Keratinocyte (primary cell): ENCODE measurements around the gene RTEL1.

ENCODE experiments used
- CTCF ChIP-seq, 3 experiments: IDR thresholded peaks in 1 of 3; conservative IDR thresholded peaks in 1 of 3; optimal IDR thresholded peaks in 1 of 3; 2 replicates in 2 of 3; 3 replicates in 1 of 3; pipeline versions ENCODE3 to v1.5.1; 2011; ENCODE audit warnings: low read length in 3 of 3, mild to moderate bottlenecking in 3 of 3, moderate library complexity in 2 of 3, control low read depth in 1 of 3, inconsistent platforms in 1 of 3; ENCODE audit not compliant: insufficient read depth in 2 of 3; ENCODE audit errors: extremely low read depth in 1 of 3
- EZH2 ChIP-seq: IDR thresholded peaks from one replicate; pipeline ENCODE4 v1.6.1; 2012; ENCODE audit warnings: inconsistent platforms, mild to moderate bottlenecking, low read length, moderate library complexity

DNA sequence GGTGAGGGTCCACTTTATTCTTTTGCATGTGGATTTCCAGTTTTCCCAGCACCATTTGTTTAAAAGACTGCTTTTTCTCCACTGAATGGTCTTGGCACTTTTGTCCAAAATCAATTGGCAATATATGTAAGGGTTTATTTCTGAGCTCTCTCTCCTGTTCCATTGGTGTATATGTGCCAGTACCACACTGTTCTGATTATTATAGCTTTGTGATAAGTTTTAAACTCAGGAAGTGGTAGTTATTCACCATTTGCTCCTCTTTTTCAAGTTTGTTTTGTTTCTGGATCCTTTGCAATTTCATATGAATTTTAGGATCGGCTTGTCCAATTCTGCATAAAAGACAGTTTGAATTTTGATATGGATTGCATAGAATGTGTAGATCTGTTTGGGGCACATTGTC, 54.1 kb downstream of the RTEL1 start:
- TF ChIP-seq CTCF (optimal IDR thresholded peaks at IDR 0.05 in 1 of 3, IDR thresholded peaks at IDR 0.05 in 1 of 3, conservative IDR thresholded peaks at IDR 0.05 in 1 of 3; ENCODE audit: extremely low read depth in 1 of 3, insufficient read depth in 2 of 3, low read length in 3 of 3) (no peak), EZH2 (no peak)
